Dedifferentiated amniotic fluid mesenchymal stem cell (primary cell): ENCODE data around the gene PYDC1.
"Not testable (repeated sequence)": the region's sequence is repeated elsewhere in the genome, so short reads cannot be mapped to it uniquely, and the experiment has no call there.

Experiments used
- DNase-seq: peaks from one replicate; pipeline ENCODE4 v3.0.0-alpha.2; 2016; ENCODE audit errors: extremely low spot score

PYDC1 gene

DNA sequence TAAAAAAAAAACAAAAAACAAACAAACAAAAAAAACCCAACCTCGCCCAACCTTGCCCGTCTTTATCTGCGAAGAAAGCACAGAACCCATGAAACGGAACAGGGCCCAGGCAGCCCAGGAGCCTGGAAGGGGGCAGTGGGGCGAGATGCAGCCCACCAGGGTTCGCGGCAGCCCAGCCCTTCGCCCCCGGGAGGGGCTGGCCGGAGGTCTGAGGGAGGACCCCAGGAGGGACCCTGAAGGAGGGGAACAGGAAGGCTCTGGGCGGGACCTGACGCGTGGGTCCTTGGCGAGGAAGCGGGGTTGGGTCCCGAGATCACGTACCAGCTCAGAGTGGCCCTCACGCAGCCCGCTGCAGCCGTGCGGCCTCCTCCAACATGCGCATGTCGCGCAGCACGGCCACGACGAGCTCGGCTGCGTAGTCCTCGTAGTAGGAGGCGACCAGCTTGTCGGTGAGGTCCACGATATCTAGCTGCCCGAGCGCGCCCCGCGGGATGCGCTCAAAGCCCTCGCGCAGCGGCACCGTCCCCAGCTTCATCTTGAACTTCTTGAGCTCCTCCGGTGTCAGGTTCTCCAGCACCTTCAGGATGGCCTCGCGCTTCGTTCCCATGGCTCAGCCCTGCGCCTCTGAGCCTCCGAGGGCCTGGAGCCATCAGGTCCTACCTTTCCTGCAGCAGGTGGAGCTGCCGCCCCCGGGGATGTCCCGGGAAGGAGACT lies at the start of gene PYDC1:
Gene PYDC1 (minus strand): TSS at position 714 of the 714 bp plus-strand sequence. CDS start 107 bp downstream, at position 607.
- DNase-seq: no peak

DNA sequence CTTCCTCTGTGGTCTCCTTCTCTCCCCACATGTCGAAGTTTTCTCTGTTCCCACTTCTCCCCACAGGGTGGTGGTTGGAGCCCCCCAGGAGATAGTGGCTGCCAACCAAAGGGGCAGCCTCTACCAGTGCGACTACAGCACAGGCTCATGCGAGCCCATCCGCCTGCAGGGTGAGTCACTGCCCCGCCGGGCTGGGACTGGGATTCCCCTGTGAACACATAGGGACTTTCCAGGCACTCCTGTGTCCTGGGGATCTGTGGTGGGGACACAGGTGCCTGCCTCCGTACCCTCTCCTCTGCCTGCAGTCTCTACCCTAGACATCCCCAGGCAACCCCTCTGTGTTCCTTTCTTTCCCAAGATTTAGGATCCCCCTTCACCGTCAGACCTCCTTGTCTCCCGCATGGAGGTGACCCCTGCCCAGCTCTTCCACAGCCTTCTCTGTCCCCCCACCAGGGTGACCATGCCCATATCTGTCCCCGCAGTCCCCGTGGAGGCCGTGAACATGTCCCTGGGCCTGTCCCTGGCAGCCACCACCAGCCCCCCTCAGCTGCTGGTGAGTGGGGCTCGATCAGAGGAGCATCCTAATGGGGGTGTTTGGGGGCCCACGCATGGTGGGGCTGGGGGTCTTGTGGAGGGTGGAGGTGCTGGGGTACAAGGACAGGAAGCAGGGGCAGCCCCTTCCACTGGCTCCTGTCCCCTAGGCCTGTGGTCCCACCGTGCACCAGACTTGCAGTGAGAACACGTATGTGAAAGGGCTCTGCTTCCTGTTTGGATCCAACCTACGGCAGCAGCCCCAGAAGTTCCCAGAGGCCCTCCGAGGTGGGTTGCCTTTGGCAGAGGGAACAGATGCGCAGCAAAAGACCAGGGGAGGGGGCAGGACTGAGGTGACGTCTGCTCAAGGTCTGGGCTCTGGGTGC lies 48.7 kb upstream of the PYDC1 start:
- DNase-seq: no peak

DNA sequence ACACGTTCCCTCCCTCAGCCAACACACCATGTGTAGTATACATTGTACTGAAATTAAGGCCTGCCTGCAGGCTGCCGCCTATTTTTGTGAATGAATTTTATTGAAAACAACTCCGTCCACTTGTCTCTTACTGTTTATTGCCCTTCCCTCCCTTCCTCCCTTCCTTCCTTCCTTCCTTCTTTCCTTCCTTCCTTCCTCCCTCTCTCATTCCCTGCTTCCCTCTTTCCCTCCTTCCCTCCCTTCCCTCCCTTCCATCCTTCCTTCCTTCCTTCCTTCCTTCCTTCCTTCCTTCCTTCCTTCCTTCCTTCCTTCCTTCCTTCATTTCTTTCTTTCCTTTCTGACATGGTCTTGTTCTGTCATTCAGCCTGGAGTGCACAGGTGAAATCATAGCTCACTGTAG lies 45.1 kb upstream of the PYDC1 start:
- no peak for DNase-seq

DNA sequence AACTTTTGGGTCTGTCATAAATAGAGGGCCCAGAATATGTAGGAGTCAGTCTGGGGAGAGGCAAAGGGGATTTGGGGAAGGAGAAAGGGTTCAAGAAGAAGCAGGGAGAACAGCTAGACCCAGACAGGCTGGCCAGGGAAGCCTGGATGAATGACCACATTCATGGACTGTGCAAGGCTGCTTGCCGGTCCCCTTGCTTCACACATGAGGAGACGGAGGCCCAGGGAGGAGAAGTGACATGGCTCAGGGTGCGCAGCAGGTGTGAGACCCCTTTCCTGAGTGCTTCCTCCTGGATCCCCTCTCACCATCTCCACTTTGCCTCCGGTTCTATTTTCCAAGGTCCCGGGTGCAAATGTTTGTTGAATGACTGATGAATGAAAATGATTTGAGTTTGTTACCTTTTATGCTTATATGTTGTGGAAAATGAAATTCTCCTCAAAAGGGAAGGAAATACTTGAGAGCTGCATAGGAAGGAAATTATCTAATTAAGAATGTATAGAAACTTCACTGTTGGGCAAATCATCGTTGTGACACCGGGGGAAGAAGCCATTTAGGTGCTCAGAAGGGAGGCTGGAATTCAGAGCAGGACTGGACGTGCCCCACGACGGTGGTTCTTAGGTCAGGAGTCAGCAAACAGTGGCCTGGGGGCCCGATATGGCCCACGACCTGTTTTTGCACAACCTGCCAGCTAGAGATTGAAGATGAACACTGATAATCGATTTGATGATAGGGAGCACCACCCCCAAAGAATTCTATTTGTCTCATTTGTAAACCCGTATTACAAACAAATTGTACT lies 43.4 kb upstream of the PYDC1 start:
- no peak for DNase-seq

DNA sequence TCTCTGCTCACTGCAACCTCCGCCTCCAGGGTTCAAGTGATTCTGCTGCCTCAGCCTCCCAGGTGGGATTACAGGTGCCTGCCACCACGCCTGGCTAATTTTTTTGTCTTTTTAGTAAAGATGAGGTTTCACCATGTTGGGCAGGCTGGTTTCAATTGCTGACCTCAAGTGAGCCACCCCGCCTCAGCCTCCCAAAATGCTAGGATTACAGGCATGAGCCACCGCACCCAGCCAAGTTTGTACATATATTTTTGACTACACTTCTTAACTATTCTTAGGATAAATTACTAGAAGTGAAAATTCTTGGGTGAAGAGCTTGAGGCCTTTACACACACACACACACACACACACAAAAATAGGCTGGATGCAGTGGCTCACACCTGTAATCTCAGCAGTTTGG lies 41.4 kb upstream of the PYDC1 start:
- DNase-seq: no peak

DNA sequence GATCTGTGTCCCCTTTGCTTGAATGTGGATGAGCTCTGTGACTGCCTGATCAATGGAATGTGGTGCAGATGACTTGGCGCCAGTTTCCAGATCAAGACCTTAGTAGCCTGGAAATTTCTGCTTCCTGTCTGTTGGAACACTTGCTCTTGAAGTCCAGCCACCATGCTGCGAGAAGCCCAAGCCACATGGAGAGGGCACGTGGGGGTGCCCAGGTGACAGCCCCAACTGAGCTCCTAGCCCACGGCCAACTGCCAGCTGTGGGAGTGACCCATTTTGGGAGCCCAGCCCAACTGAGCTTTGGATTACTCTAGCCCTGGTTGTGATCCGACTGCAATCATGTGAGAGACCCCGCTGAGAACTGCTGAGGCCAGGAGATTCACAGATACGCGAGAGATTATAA lies 39.5 kb upstream of the PYDC1 start:
- DNase-seq: no peak

DNA sequence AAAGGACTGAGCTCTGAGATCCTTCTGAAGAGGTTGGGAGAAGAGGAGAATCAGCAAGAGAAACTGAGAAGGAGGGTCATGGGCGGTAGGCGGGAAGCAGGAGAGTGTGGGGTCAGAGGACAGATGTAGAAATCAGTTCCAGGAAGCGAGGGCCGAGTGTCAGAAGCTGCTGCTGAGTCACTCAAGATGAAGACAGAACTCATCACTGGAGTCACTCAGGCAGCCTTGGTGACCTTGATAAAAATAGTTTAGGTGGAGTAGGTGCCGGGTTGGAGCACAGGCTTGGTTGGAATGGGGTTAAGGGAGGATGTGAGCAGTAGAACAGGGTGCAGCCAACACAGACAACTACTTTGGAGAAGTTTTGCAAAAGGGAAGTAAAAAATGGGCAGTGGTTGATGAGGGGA lies 36.7 kb upstream of the PYDC1 start:
- DNase-seq: no peak

DNA sequence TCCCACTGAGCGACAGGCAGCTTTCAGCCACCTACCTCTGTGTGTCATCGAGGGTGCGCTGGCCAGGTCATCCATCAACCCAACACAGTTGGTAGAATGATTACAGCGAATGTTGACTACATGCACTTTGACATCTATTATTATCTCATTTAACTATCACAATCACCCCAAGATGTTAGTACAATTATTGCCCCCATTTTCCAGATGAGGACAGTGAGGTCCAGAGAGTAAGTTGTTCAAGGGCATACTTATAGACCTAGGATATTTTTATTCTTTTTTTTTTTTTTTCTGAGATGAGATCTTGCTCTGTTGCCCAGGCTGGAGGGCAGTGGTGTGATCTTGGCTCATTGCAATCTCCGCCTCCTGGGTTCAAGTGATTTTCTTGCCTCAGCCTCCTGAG lies 34.5 kb upstream of the PYDC1 start:
- no peak for DNase-seq

DNA sequence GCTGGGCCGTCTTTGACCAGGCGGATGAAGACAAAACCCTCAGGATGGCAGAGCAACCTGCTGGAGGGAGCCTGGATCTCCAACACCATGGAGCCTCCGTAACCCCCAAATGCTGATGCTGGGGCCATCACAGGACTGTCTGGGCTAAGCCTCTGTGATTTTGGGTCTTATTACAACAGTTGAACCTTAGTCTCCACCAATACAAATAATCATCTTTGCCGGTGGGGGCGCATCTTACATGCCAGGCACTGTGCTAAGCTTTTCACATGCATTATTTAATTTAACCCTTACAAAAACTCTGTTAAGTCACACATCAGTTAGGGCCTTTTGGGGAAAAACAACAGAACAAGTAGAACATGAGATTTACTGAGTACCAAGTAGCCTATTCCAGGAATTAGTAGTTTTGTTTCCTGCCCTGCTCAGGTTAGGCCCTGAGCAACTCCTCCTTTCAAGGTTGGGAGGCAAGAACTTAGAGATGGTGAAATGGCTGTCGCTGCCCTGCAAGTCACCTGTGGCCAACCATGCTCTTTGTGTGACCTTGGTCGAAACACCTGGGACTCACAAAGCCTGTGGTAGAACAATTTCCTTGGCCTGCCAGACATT lies 33.9 kb upstream of the PYDC1 start:
- no peak for DNase-seq

DNA sequence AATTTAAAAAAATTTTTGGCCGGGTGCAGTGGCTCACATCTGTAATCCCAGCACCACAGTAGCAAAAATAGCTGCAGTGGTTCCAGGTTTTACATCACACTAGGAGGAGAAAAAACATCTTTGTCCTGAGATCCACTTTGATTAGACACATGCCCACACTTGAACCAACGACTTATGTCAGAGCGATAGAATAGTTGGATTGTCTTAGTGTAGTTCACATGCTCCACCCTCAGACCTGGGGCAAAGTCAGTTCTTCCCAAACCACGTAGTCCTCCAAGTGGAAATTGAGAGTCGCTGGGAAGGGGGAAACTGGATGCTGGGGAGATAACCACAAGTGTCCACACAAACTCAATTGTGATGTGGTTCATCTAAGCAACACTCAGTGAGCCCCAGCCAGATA lies 31.4 kb upstream of the PYDC1 start:
- no peak for DNase-seq

DNA sequence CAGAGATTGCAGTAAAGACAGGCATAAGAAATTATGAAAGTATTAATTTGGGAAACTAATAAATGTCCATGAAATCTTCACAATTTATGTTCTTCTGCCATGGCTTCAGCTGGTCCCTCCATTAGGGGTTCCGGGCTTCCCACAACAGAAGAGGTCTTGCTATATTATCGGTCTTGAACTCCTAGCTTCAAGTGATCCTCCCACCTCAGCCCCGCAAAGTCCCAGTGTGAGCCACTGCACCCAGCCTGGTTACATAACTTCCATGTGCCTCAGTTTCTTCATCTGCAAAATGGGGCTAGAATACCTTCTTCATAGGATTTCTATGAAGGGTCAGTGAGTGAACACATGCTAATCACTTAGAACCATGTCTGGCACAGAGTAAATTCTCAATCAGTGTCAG lies 29.4 kb upstream of the PYDC1 start:
- DNase-seq: no peak

DNA sequence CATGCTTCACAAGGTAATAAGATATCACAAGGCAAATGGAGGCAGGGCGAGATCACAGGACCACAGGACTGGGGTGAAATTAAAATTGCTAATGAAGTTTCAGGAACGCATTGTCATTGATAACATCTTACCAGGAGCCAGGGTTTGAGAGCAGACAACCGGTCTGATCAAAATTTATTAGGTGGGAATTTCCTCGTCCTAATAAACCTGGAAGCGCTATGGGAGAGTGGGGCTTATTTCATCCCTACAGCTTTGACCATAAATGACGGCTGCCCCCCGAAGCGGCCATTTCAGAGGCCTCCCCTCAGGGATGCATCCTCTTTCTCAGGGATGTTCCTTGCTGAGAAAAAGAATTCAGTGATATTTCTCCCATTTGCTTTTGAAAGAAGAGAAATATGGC lies 28.7 kb upstream of the PYDC1 start:
- not testable (repeated sequence) for DNase-seq

DNA sequence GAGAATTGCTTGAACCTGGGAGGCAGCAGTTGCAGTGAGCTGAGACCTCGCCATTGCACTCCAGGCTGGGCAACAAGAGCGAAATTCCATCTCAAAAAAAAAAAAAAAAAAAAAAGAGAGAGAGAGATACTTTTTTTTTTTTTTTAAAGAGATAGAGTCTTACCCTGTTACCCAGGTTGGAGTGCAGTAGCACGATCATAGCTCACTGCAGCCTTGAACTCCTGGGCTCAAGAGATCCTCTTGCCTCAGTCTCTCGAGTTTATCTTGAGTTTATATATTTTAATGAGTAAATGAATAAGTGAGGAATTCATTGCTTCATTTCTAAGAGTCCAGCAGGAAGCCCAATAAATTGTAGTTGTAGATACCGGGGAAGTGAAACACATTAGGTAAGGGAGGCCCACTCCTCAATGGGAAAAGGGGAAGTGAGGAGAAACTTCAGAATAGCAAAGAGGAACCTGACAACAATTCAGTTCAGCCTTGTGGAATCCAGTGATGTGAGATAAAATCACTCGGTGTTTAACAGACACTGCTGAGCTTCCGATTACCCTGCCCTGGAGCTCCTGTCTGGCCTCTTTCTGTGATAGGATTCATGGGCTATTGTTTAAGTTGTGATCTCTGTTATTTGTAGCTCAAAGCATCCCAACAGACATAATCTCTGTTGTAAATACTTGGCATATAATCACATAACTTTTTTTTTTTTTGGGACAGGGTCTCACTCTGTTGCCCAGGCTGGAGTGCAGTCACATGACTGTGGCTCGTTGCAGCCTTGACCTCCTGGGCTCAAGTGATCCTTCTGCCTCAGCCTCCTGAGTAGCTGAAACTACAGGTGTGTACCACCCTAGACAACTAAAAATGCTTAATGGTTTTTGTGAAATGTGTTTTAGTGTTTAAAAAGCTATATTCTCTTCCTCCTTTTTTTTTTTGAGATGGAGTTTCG lies 27.1 kb upstream of the PYDC1 start:
- no peak for DNase-seq

DNA sequence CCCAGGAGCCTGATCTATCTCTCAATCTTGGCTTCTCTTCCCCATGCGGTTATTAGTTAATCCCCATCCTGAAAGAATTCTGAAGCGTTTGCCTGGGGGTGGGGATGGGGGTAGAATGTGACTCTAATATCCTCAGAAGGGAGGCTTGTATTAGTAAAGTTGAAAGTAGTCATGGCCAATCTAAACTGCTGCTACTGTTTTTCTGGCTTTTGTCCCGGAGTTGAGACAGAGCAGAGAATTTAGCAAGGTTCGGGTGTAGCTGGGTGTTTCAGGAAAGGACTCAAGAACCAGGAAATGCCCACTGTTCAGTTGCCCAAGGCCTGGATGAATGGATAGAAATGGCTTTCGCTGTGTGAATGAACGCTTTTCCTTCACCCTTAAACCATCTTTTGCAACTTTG lies 25.3 kb upstream of the PYDC1 start:
- DNase-seq: no peak

DNA sequence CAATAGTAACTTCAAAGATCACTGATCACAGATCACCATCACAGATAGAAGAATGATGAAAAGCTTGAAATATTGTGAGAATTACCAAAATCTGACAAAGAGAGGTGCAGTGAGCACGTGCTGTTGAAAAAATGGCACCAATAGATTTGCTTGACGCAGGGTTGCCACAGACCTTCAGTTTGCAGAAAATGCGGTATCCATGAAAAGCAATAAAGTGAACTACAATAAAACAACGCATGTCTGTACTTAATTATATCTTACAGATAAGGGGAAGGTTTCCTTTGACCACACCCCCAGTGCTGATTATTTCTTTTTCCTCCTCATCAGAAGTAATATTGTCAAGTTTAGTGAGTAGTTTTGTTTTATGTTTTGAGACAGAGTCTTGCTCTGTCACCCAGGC lies 21.1 kb upstream of the PYDC1 start:
- no peak for DNase-seq

DNA sequence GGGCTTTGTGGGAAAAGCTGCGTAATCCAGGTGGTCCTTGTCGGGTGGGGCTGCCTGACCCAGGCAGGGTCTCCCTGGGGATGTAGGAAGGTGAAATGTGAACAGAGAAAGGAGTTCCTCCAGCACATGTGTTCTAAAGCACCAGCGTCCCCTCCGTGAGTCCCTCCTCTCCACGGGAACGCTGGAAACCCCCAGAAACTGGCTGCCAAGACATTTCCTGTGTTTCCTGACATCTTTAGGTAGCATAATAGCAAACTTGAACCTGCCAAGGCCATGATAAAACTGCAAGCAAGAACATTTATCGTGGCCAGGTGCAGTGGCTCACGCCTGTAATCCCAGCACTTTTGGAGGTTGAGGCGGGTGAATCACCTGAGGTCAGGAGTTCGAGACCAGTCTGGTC lies 12.6 kb upstream of the PYDC1 start:
- no peak for DNase-seq

DNA sequence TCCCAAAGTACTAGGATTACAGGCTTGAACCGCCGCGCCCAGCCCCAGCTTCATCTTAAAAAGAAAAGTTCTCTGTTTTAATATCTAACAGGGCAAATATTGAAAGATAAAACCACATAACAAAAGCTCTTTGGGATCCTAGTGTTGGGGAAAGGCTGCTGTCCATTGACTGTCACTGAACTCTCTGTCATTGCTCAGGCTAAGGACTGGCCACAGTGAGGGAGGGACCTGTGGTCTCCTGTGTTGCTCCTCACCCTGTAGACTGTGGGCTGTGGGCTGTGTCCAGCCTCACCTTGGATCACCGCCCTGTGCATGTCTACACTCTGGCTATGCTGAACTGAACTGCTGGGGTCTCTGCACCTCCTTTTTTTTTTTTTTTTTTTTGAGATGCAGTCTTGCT lies 11.3 kb upstream of the PYDC1 start:
- DNase-seq: no peak

DNA sequence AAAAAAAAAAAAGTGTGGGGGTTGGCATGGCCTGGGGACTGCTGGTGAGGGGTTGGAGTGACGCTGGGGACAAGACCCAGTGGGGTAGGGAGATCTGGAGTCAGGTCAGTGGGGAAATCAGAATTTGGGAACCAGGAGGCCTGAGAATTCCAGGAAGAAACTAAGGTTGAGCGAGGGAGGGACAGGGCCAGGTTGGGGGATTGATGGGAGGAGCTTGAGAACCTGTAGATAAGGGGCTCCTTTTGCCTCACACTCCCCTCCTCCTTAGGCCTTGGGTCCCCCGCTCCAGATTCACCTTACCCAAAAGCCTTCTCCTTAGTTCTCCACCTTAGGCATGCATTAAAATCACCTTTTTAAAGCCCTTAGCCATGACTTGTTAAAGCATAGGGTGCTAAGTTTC lies 8.3 kb upstream of the PYDC1 start:
- DNase-seq: no peak

DNA sequence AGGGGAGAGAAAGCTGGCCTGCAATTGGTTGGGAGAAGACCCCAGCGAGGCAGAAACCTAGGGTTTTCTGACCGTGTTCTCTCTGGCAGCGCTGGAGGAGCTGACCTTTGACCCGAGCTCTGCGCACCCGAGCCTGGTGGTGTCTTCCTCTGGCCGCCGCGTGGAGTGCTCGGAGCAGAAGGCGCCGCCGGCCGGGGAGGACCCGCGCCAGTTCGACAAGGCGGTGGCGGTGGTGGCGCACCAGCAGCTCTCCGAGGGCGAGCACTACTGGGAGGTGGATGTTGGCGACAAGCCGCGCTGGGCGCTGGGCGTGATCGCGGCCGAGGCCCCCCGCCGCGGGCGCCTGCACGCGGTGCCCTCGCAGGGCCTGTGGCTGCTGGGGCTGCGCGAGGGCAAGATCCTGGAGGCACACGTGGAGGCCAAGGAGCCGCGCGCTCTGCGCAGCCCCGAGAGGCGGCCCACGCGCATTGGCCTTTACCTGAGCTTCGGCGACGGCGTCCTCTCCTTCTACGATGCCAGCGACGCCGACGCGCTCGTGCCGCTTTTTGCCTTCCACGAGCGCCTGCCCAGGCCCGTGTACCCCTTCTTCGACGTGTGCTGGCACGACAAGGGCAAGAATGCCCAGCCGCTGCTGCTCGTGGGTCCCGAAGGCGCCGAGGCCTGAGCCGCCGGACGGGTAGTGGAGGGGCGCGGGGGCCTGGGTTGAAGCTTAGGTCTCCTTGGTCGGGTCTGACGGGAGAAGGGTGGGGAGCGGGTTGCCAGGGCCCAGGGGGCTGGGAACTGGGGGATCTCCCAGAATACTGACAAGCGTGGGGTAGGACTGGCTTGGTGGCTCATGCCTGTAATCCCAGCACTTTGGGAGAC lies 7.4 kb upstream of the PYDC1 start:
- DNase-seq: no peak

DNA sequence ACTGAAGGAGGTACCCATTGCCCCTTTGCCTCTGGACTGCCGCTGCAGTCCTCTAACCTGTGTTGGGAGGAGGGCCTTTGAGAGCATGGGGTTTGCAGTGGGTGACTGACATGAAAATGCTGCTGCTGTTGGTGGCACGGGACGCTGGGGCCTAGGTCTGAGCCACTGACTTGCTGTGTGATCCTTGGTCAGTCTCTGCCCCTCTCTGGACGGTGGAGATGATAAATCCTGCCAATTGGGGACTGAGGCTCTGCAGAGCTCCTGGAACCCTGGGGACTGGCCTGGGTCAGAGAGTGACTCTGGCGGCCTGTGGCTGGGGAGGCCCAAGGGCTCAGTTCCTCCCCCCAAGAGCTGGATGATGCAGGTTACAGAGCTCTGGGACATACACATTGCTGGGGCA lies 6.1 kb upstream of the PYDC1 start:
- no peak for DNase-seq
